A549 (cell line): Measurements from ENCODE around the gene EXOSC5. TPM values are rescaled to one million over a fixed set of nuclear protein-coding genes. Genes with fewer than 3 reads are reported as not detected.

Experiments
- ATAC-seq, 2 experiments: fragments of 200-7000 bp in 1 of 2; fragments of >200 bp in 1 of 2; cut with Nextera tagmentation in 1 of 2; cut with Tn5 transposase in 1 of 2; 3 replicates each; pipeline versions ENCODE4 v1.8.0 to v1.9.1; 2018 to 2020; ENCODE audit warnings: mild to moderate bottlenecking in 1 of 2, moderate library complexity in 1 of 2
- CTCF ChIA-PET: fragments of 300-600 bp; sonication (Branson Sonifier 250); formaldehyde crosslinking; extraction: SDS; loops from one replicate; lab custom pipeline; 2021; ENCODE audit warnings: antibody characterized with exemption, inconsistent platforms; lab: Yijun Ruan, JAX
- POLR2A ChIA-PET: fragments of 350-600 bp; formaldehyde crosslinking; extraction: SDS; loops from one replicate; lab custom pipeline; 2021; ENCODE audit warnings: antibody characterized with exemption, inconsistent platforms; lab: Yijun Ruan, JAX
- DNase-seq, 2 experiments: peaks; one replicate each; pipeline versions ENCODE4 v3.0.0 to v3.0.0-alpha.2; 2011 to 2016; ENCODE audit warnings: low read depth in 1 of 2, low spot score in 1 of 2
- FAIRE-seq: peaks from 2 replicates; lab custom pipeline; 2011; peaks lifted over from hg19 to GRCh38; lab: Jason Lieb, UNC
- H3K27ac ChIP-seq, 2 experiments: fragments of >200 bp; sonication (Bioruptor Twin); formaldehyde crosslinking; 3 replicates each; pipeline ENCODE4 v1.5.1; 2016 to 2017
- H3K4me1 ChIP-seq: fragments of >200 bp; sonication (Bioruptor Twin); formaldehyde crosslinking; 3 replicates; pipeline ENCODE4 v1.6.1; 2016
- H3K4me2 ChIP-seq: fragments of >200 bp; sonication (Bioruptor Twin); formaldehyde crosslinking; 3 replicates; pipeline ENCODE4 v1.6.1; 2016
- H3K4me3 ChIP-seq: fragments of >200 bp; sonication (Bioruptor Twin); formaldehyde crosslinking; 3 replicates; pipeline ENCODE4 v1.5.1; 2016
- H3K9me3 ChIP-seq: fragments of >200 bp; sonication (Bioruptor Twin); formaldehyde crosslinking; 3 replicates; pipeline ENCODE4 v1.6.1; 2016
- CBX2 ChIP-seq: fragments of 200-600 bp; sonication (generic); IDR thresholded peaks from 2 replicates; pipeline ENCODE4 v1.6.1; 2016; ENCODE audit warnings: low read depth, mild to moderate bottlenecking, borderline replicate concordance
- ELK1 ChIP-seq: fragments of 150-350 bp; IDR thresholded peaks from 2 replicates; pipeline ENCODE4 v1.6.1; 2014; ENCODE audit warnings: low read depth, mild to moderate bottlenecking, low read length
- EP300 ChIP-seq, 2 experiments: fragments of >200 bp; sonication (Bioruptor Twin); formaldehyde crosslinking; IDR thresholded peaks; 2 replicates in 1 of 2; 3 replicates in 1 of 2; pipeline ENCODE4 v1.6.1; 2016 to 2017
- FOSB ChIP-seq: fragments of 250-450 bp; sonication (Bioruptor Pico); IDR thresholded peaks from 2 replicates; pipeline ENCODE4 v1.5.0; 2020; ENCODE audit warnings: mild to moderate bottlenecking, moderate library complexity
- FOSL2 ChIP-seq, 2 experiments: fragments of 450-650 bp in 1 of 2; fragments of >200 bp in 1 of 2; sonication (Bioruptor Twin) in 1 of 2; formaldehyde crosslinking; IDR thresholded peaks; 2 replicates each; pipeline versions ENCODE4 v1.5.0 to v1.6.1; 2016 to 2020; ENCODE audit warnings: mild to moderate bottlenecking in 1 of 2, moderate library complexity in 1 of 2
- HES2 ChIP-seq: fragments of >200 bp; sonication (Bioruptor Twin); formaldehyde crosslinking; IDR thresholded peaks from 2 replicates; pipeline ENCODE4 v1.6.1; 2016
- HEYL ChIP-seq: fragments of 250-450 bp; sonication (Bioruptor Pico); IDR thresholded peaks from 2 replicates; pipeline ENCODE4 v1.8.0; 2021; ENCODE audit warnings: mild to moderate bottlenecking, moderate library complexity
- HOXA7 ChIP-seq: fragments of 250-450 bp; sonication (Bioruptor Pico); IDR thresholded peaks from 2 replicates; pipeline ENCODE4 v1.5.0; 2020; ENCODE audit warnings: mild to moderate bottlenecking, moderate library complexity
- KDM1A ChIP-seq: fragments of 200-600 bp; sonication (generic); IDR thresholded peaks from 2 replicates; pipeline ENCODE4 v1.6.1; 2016; ENCODE audit warnings: low read depth, mild to moderate bottlenecking
- NFE2L2 ChIP-seq: fragments of 150-350 bp; conservative IDR thresholded peaks from 2 replicates; pipeline ENCODE4 v1.6.1; 2014; ENCODE audit warnings: low read length
- NR3C1 ChIP-seq: fragments of >200 bp; sonication (Bioruptor Twin); formaldehyde crosslinking; IDR thresholded peaks from 3 replicates; pipeline ENCODE4 v1.6.1; 2017
- PHF8 ChIP-seq: fragments of 200-600 bp; sonication (generic); IDR thresholded peaks from 2 replicates; pipeline ENCODE4 v1.6.1; 2016; ENCODE audit warnings: low read depth, mild to moderate bottlenecking, antibody characterized with exemption, moderate library complexity, borderline replicate concordance
- POLR2AphosphoS2 ChIP-seq: conservative IDR thresholded peaks from 2 replicates; pipeline ENCODE4 v1.6.1; 2012; ENCODE audit warnings: low read length, improper control_type of control experiment, inconsistent platforms
- REST ChIP-seq: fragments of 200-600 bp; sonication (generic); IDR thresholded peaks from 2 replicates; pipeline ENCODE4 v1.6.1; 2016; ENCODE audit warnings: antibody characterized with exemption, mild to moderate bottlenecking, moderate library complexity
- RFX5 ChIP-seq: fragments of 450-650 bp; IDR thresholded peaks from 2 replicates; pipeline ENCODE4 v1.7.1; 2014; ENCODE audit warnings: antibody characterized with exemption, mild to moderate bottlenecking, moderate library complexity
- RNF2 ChIP-seq: fragments of 200-600 bp; sonication (generic); IDR thresholded peaks from 2 replicates; pipeline ENCODE4 v1.6.1; 2016; ENCODE audit warnings: low read depth, mild to moderate bottlenecking, antibody characterized with exemption, moderate library complexity, borderline replicate concordance
- SREBF2 ChIP-seq: fragments of 450-650 bp; IDR thresholded peaks from 2 replicates; pipeline ENCODE4 v1.6.1; 2014; ENCODE audit warnings: mild to moderate bottlenecking, moderate library complexity
- TP53 ChIP-seq: fragments of 250-450 bp; sonication (Bioruptor Pico); IDR thresholded peaks from 2 replicates; pipeline ENCODE4 v1.5.0; 2021; ENCODE audit warnings: mild to moderate bottlenecking, moderate library complexity
- USF2 ChIP-seq: fragments of 450-650 bp; IDR thresholded peaks from 2 replicates; pipeline ENCODE4 v1.6.1; 2014; ENCODE audit warnings: antibody characterized with exemption
- ZFP36 ChIP-seq: fragments of 450-650 bp; IDR thresholded peaks from 2 replicates; pipeline ENCODE4 v1.6.1; 2014; ENCODE audit warnings: borderline replicate concordance; ENCODE audit not compliant: partially characterized antibody
- WGBS: methylation state at CpG from one replicate; pipeline ENCODE4 v1.1.6; 2017; ENCODE audit errors: missing lambda C conversion rate; 5-methylcytosine and 5-hydroxymethylcytosine counted together
- polyA plus RNA-seq, 4 experiments: library from polyadenylated mRNA; depleted of rRNA in 3 of 4; stranded (reverse); fragments of >200 nt; fragmentation: RNase III in 1 of 4; extraction: RNeasy Plus Mini Kit Qiagen cat#74134 plus additional on column Dnase treatment in 1 of 4; gene quantifications; 2 replicates in 3 of 4; 3 replicates in 1 of 4; pipeline ENCODE4 v1.2.3, GENCODE V29; 2011 to 2017

Gene EXOSC5
- polyA plus RNA-seq, 2 of the 4 experiments (the other 2 are of a cell fraction): 63.7 to 109 TPM

- no peak overlapping the region for H3K4me2 ChIP-seq
- no peak for ATAC-seq
- no peak for TF ChIP-seq HOXA7 (CRISPR knock-in tag)
- TF ChIP-seq, all 56 proteins: peak for 0
- Histone ChIP-seq H3K27ac (no peak overlapping the region), H3K9me3 (no peaks in the 10 kb centered on the region), H3K4me3 (no peak overlapping the region), H3K4me1 (no peaks in the 10 kb centered on the region)
- 86% methylated on average over 9 of the region's 9 CpGs for WGBS
- ChIA-PET CTCF (interaction anchor here (1.0 to 2.0 kb wide), 9 partner anchors 9 to 148 kb away, joined by 3 to 4 read pairs (median 3); partner anchors contain the start of genes B3GNT8 and DMAC2), POLR2A (interaction anchor here (0.5 kb wide), 1 partner anchor 460 kb away, joined by 3 read pairs; no protein-coding TSS in a partner anchor)
- DNase-seq (no peak), FAIRE-seq (no peak)
Observed at GRCh38 chr19:41415154-41415571, 18.0 kb upstream of the EXOSC5 start.

GRCh38 chr19:41414461-41414860 lies 17.3 kb upstream of the EXOSC5 start:
- no peak for FAIRE-seq
- H3K27ac ChIP-seq: no peak overlapping the region
- POLR2A ChIA-PET: interaction anchor here (1.0 kb wide), 1 partner anchor 17 kb away, joined by 4 read pairs; no protein-coding TSS in a partner anchor
- H3K4me1 ChIP-seq: peaks cover 5% of the 10 kb centered on the region
- TF ChIP-seq CBX2 (no peak), REST (no peak), ELK1 (no peak), TP53 (CRISPR knock-in tag) (no peak), EP300 (IDR thresholded peaks at IDR 0.05) (no peak), HES2 (no peak), FOSB (no peak), ZFP36 (no peak), FOSL2 (IDR thresholded peaks at IDR 0.05) (no peak), FOSL2 (CRISPR knock-in tag; IDR thresholded peaks at IDR 0.05) (no peak), HEYL (CRISPR knock-in tag) (no peak), HOXA7 (CRISPR knock-in tag) (no peak), RFX5 (no peak), POLR2AphosphoS2 (no peak), NFE2L2 (no peak), KDM1A (no peak), USF2 (no peak), PHF8 (no peak), NR3C1 (no peak), SREBF2 (no peak), RNF2 (no peak)
- TF ChIP-seq, all 56 proteins: peak for 0
- DNase-seq (no peak), ATAC-seq (no peak)
- WGBS: 91% methylated on average over 9 of the region's 9 CpGs
- H3K9me3 ChIP-seq: no peaks in the 10 kb centered on the region
- H3K4me2 ChIP-seq: no peak overlapping the region
- H3K4me3 ChIP-seq: no peak overlapping the region
- CTCF ChIA-PET: interaction anchor here (0.7 to 1.5 kb wide), 7 partner anchors 10 to 98 kb away, joined by 3 to 4 read pairs (median 3); partner anchors contain the start of gene B3GNT8
